Measurements from ENCODE around the gene SHD. TPM values are rescaled to one million over a fixed set of nuclear protein-coding genes. Genes with fewer than 3 reads are reported as not detected.

Gene SHD
- total RNA-seq, 1 experiment from 2014 or later, result not detected

- Histone ChIP-seq H3K4me2 (no peak overlapping the region), H3K27ac (no peak overlapping the region), H2AFZ (no peak overlapping the region), H3F3A (ENCODE audit: insufficient read depth, low read depth) (no peaks in the 10 kb centered on the region), H3K9me2 (ENCODE audit: insufficient read depth) (no peaks in the 10 kb centered on the region), H3K36me3 (ENCODE audit: low read depth) (no peaks in the 10 kb centered on the region), H3K4me1 (replicated peaks; ENCODE audit: insufficient read depth) (no peaks in the 10 kb centered on the region), H3K79me2 (ENCODE audit: low read depth) (no peaks in the 10 kb centered on the region), H3K4me3 (no peak overlapping the region), H3K9me3 (ENCODE audit: insufficient read depth, low read depth) (no peaks in the 10 kb centered on the region), H4K20me1 (ENCODE audit: insufficient read depth) (no peaks in the 10 kb centered on the region), H3K27me3 (ENCODE audit: insufficient read depth, low read depth) (no peaks in the 10 kb centered on the region)
- no TSS peak for BruUV-seq (replicated peaks)
- CTCF ChIA-PET, result no interaction called here
- POLR2A ChIA-PET (ENCODE audit: unreplicated experiment), result no interaction called here
- TF ChIP-seq EZH2 (IDR thresholded peaks at IDR 0.05; ENCODE audit: low read depth), result no peak
- TF ChIP-seq CTCF (conservative IDR thresholded peaks at IDR 0.05), result no peak
- intact Hi-C loops (cut with micrococcal nuclease; ENCODE audit: unreplicated experiment), result no loop called here
- no peak for DNase-seq
Observed at GRCh38 chr19:4294389-4294788, 15.3 kb downstream of the SHD start.

GRCh38 chr19:4295972-4296771, 17.1 kb downstream of the SHD start:
- Histone ChIP-seq H4K20me1 (ENCODE audit: insufficient read depth) (no peaks in the 10 kb centered on the region), H3K36me3 (ENCODE audit: low read depth) (no peaks in the 10 kb centered on the region), H3K79me2 (ENCODE audit: low read depth) (no peaks in the 10 kb centered on the region), H3K9me3 (ENCODE audit: insufficient read depth, low read depth) (no peaks in the 10 kb centered on the region), H2AFZ (no peak overlapping the region), H3K27me3 (ENCODE audit: insufficient read depth, low read depth) (no peaks in the 10 kb centered on the region), H3F3A (ENCODE audit: insufficient read depth, low read depth) (no peaks in the 10 kb centered on the region), H3K4me3 (no peak overlapping the region), H3K4me1 (replicated peaks; ENCODE audit: insufficient read depth) (no peaks in the 10 kb centered on the region), H3K4me2 (no peak overlapping the region), H3K27ac (no peak overlapping the region), H3K9me2 (ENCODE audit: insufficient read depth) (no peaks in the 10 kb centered on the region)
- ChIA-PET POLR2A (ENCODE audit: unreplicated experiment) (no interaction called here), CTCF (no interaction called here)
- TF ChIP-seq CTCF (conservative IDR thresholded peaks at IDR 0.05), result no peak
- TF ChIP-seq EZH2 (IDR thresholded peaks at IDR 0.05; ENCODE audit: low read depth), result no peak
- BruUV-seq (replicated peaks), result no TSS peak
- intact Hi-C loops (cut with micrococcal nuclease; ENCODE audit: unreplicated experiment), result no loop called here
- DNase-seq, result no peak

- BruUV-seq (replicated peaks), result no TSS peak
- no peaks in the 10 kb centered on the region for H3K79me2 ChIP-seq (ENCODE audit: low read depth)
- H3K36me3 ChIP-seq (ENCODE audit: low read depth), result no peaks in the 10 kb centered on the region
- TF ChIP-seq CTCF (conservative IDR thresholded peaks at IDR 0.05) (no peak), EZH2 (IDR thresholded peaks at IDR 0.05; ENCODE audit: low read depth) (no peak)
- no peaks in the 10 kb centered on the region for H3K9me2 ChIP-seq (ENCODE audit: insufficient read depth)
- CTCF ChIA-PET, result no interaction called here
- POLR2A ChIA-PET (ENCODE audit: unreplicated experiment), result interaction anchor here (0.7 kb wide), 1 partner anchor 255 kb away, joined by 26 read pairs; no protein-coding TSS in a partner anchor
- H3K27me3 ChIP-seq (ENCODE audit: insufficient read depth, low read depth), result no peaks in the 10 kb centered on the region
- H3K4me2 ChIP-seq, result no peak overlapping the region
- H3K4me1 ChIP-seq (replicated peaks; ENCODE audit: insufficient read depth), result no peaks in the 10 kb centered on the region
- H2AFZ ChIP-seq, result no peak overlapping the region
- no peak overlapping the region for H3K4me3 ChIP-seq
- no peaks in the 10 kb centered on the region for H3F3A ChIP-seq (ENCODE audit: insufficient read depth, low read depth)
- H3K27ac ChIP-seq, result no peak overlapping the region
- DNase-seq, result no peak
- intact Hi-C loops (cut with micrococcal nuclease; ENCODE audit: unreplicated experiment), result no loop called here
- no peaks in the 10 kb centered on the region for H3K9me3 ChIP-seq (ENCODE audit: insufficient read depth, low read depth)
- H4K20me1 ChIP-seq (ENCODE audit: insufficient read depth), result no peaks in the 10 kb centered on the region
Observed at GRCh38 chr19:4297901-4298809, 19.1 kb downstream of the SHD start.
